ENCODE results near the gene WFIKKN1. TPM values are rescaled to one million over a fixed set of nuclear protein-coding genes. Genes with fewer than 3 reads are reported as not detected.

Gene WFIKKN1, protein sequence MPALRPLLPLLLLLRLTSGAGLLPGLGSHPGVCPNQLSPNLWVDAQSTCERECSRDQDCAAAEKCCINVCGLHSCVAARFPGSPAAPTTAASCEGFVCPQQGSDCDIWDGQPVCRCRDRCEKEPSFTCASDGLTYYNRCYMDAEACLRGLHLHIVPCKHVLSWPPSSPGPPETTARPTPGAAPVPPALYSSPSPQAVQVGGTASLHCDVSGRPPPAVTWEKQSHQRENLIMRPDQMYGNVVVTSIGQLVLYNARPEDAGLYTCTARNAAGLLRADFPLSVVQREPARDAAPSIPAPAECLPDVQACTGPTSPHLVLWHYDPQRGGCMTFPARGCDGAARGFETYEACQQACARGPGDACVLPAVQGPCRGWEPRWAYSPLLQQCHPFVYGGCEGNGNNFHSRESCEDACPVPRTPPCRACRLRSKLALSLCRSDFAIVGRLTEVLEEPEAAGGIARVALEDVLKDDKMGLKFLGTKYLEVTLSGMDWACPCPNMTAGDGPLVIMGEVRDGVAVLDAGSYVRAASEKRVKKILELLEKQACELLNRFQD
- 1 to 10 TPM in 1 of 2 donors, under 1 TPM in 1; 0.92 to 1.2 TPM for total RNA-seq

DNA sequence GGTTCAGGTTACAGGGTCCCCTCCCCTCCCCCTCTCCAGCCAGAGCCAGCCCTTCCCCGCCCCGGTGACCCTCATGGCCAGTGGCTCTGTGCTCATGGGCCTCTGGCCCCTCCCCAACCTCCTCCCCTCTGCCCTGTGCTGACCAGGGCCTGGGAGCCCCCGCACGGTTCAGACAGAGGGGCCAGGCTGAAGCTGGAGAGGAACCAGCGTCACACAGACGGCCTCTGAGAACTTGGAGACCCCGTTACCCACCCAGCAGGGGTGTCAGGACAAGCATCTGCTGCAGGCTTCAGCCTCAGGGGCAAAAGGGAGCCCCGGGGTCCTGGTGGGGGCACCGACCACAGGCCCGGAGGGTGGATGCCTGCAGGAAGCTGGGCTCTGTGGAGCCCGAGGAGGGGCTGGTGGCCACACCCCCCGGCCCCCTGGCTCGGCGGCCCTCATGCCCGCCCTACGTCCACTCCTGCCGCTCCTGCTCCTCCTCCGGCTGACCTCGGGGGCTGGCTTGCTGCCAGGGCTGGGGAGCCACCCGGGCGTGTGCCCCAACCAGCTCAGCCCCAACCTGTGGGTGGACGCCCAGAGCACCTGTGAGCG is at the start of gene WFIKKN1:
TSS of gene WFIKKN1 (plus strand) at position 171 of the 591 bp plus-strand sequence. CDS start at position 440, 269 bp downstream.
- H3K27ac ChIP-seq = no peak within 1 kb of the TSS
- no peak for DNase-seq (ENCODE audit: low spot score)

DNA sequence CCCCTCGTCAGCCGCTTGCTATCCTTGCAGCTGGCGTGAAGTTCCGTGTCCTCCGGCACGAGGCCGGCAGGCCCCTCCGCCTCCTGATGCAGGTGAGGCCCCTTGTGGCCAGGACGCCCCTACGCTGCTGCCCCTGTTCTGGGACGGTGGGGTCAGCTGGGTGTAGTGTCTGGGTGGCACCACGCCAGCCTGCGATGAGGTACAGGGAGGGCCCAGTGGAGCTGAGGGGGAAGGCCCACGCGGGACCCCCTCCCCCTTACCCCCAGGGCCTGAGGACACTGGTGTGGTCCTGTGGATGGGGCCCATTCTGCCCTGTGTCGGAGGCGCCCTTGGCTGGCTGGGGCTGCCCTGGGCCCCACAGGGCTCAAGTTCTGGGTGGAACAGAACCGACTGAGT is 48.6 kb upstream of the WFIKKN1 start:
- peaks cover 0 to 11% of the 10 kb centered on the region in 2 donors for H3K4me1 ChIP-seq (ENCODE audit: control insufficient read depth in 1 of 2, low read depth in 2 of 2)
- no peak for ATAC-seq (ENCODE audit: insufficient number of reproducible peaks, low FRiP score, low read depth)
- no peaks in the 10 kb centered on the region for H3K36me3 ChIP-seq
- no peak overlapping the region for H3K27ac ChIP-seq
- H3K27me3 ChIP-seq (replicated peaks; ENCODE audit: insufficient read depth) = no peaks in the 10 kb centered on the region
- no peaks in the 10 kb centered on the region for H3K9me3 ChIP-seq
- no peak overlapping the region for H3K4me3 ChIP-seq
- TF ChIP-seq, protein P1, sequence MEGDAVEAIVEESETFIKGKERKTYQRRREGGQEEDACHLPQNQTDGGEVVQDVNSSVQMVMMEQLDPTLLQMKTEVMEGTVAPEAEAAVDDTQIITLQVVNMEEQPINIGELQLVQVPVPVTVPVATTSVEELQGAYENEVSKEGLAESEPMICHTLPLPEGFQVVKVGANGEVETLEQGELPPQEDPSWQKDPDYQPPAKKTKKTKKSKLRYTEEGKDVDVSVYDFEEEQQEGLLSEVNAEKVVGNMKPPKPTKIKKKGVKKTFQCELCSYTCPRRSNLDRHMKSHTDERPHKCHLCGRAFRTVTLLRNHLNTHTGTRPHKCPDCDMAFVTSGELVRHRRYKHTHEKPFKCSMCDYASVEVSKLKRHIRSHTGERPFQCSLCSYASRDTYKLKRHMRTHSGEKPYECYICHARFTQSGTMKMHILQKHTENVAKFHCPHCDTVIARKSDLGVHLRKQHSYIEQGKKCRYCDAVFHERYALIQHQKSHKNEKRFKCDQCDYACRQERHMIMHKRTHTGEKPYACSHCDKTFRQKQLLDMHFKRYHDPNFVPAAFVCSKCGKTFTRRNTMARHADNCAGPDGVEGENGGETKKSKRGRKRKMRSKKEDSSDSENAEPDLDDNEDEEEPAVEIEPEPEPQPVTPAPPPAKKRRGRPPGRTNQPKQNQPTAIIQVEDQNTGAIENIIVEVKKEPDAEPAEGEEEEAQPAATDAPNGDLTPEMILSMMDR (IDR thresholded peaks at IDR 0.05) = no peak
- no peak for DNase-seq (ENCODE audit: low spot score)

More for the DNA sequence above, at the start of gene WFIKKN1:
- no peak for ATAC-seq (ENCODE audit: insufficient number of reproducible peaks, low FRiP score, low read depth)
- TF ChIP-seq, protein P1 (IDR thresholded peaks at IDR 0.05) = no peak
- Histone ChIP-seq H3K4me1 (ENCODE audit: control insufficient read depth in 1 of 2, low read depth in 2 of 2) (peaks cover 11 to 21% of the 10 kb centered on the region in 2 donors), H3K36me3 (peaks cover 13% of the 10 kb centered on the region), H3K27me3 (replicated peaks; ENCODE audit: insufficient read depth) (no peaks in the 10 kb centered on the region), H3K9me3 (no peaks in the 10 kb centered on the region), H3K4me3 (no peak within 1 kb of the TSS)

DNA sequence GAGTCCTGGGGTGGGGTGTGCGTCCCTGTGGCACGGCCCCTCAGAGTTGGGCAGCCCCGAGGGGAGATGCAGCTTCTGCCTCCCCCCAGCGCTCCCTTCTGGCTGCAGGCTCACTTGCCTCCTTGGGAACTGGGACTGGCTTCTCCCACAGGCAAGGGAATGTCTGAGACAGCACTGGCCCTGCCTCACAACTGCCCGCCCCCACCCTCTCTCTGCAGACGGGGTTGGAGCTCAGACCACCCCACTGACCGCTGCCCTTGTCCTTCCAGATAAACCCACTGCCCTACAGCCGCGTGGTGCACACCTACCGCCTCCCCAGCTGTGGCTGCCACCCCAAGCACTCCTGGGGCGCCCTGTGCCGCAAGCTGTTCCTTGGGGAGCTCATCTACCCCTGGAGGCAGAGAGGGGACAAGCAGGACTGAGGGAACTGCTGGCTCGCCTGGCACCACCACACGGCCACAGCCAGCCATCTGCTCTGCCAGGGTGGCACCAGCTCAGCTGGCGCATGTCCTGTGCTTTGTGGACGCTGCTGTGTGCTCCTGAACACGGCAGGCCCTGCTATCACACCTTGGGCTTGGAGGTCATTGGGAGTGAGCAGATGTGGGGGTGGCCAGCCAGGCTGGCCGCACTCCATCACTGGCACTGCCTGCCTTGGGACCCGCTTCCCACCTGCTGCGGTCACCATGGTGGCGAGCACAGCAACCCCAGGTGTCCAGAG is 48.0 kb upstream of the WFIKKN1 start:
- H3K36me3 ChIP-seq = no peaks in the 10 kb centered on the region
- peaks cover 2 to 16% of the 10 kb centered on the region in 2 donors for H3K4me1 ChIP-seq (ENCODE audit: control insufficient read depth in 1 of 2, low read depth in 2 of 2)
- H3K4me3 ChIP-seq = no peak overlapping the region
- TF ChIP-seq, protein P1 (IDR thresholded peaks at IDR 0.05) = no peak
- H3K27me3 ChIP-seq (replicated peaks; ENCODE audit: insufficient read depth) = no peaks in the 10 kb centered on the region
- H3K9me3 ChIP-seq = no peaks in the 10 kb centered on the region
- no peak overlapping the region for H3K27ac ChIP-seq
- ATAC-seq (ENCODE audit: insufficient number of reproducible peaks, low FRiP score, low read depth) (no peak), DNase-seq (ENCODE audit: low spot score) (no peak)

DNA sequence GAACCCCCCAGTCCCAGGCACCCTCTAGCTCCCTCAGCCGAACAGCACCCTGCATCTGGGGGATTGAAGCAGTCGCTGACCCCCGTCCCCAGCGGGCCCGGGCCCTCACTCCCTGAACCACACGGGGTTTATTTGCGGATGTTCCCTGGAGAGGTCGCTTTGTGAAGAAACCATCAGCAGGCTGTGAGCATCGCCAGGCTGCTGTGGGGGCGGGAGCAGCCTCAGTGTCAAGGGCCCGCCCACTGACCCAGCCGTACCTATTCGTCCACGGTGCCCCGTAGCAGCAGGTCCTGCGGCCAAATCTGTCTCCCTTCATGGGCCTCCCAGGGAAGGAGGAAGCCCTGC is 47.3 kb upstream of the WFIKKN1 start:
- no peaks in the 10 kb centered on the region for H3K9me3 ChIP-seq
- no peaks in the 10 kb centered on the region for H3K27me3 ChIP-seq (replicated peaks; ENCODE audit: insufficient read depth)
- H3K27ac ChIP-seq = no peak overlapping the region
- peaks cover 9 to 23% of the 10 kb centered on the region in 2 donors for H3K4me1 ChIP-seq (ENCODE audit: control insufficient read depth in 1 of 2, low read depth in 2 of 2)
- DNase-seq (ENCODE audit: low spot score) = no peak
- ATAC-seq (ENCODE audit: insufficient number of reproducible peaks, low FRiP score, low read depth) = no peak
- H3K36me3 ChIP-seq = no peaks in the 10 kb centered on the region
- TF ChIP-seq, protein P1 (IDR thresholded peaks at IDR 0.05) = no peak
- no peak overlapping the region for H3K4me3 ChIP-seq

All from thoracic aorta (tissue), 2 donors.